GM19463 (cell line): Measurements from ENCODE around the gene DUSP21.
"Not testable (repeated sequence)": the region's sequence is repeated elsewhere in the genome, so short reads cannot be mapped to it uniquely, and the experiment has no call there.

Experiments
- ATAC-seq: cut with Tn5 transposase; IDR thresholded peaks from one replicate; pipeline ENCODE4 v1.9.1; 2021; ENCODE audit warnings: mild to moderate bottlenecking, moderate library complexity; ENCODE audit not compliant: unreplicated experiment

The DUSP21 gene

GRCh38 chrX:44875185-44875489 lies 31.3 kb downstream of the DUSP21 start:
- no peak for ATAC-seq

DNA sequence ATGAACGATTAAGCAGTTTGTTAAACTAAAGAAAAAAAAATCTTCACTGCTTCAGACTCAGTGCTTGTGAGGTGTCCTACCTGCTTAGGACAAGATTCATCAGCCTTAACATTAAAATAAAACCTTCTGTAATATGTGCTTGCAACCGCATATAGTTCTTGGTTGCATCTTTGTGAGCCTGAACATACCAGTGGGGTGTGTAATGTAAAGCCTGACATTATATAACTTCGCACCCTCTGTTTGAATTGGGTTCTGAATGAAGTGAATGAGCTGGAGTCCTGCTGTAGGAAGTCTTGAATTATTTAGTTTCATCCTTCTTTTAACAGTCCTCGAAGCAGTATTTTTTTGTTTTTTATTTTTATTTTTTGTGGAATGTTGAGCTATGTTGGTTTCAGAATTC lies 32.3 kb downstream of the DUSP21 start:
- ATAC-seq = no peak

GRCh38 chrX:44876767-44877166 lies 32.9 kb downstream of the DUSP21 start:
- no peak for ATAC-seq

- ATAC-seq = no peak
Observed at GRCh38 chrX:44878780-44879179, 35.0 kb downstream of the DUSP21 start.

DNA sequence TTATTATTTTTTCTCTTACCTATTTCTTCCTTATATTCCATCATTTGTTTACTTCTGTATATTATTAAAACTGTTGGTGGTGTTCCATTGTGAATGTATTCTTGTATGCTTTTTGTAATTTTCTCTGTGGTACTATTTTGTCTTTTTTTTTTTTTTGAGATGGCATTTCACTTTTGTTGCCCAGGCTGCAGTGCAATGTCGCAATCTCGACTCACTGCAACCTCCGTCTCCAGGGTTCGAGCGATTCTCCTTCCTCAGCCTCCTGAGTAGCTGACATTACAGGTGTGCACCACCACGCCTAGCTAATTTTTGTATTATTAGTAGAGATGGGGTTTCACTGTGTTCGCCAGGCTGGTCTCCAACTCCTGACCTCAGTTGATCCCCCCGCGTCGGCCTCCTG lies 37.7 kb downstream of the DUSP21 start:
- no peak for ATAC-seq

DNA sequence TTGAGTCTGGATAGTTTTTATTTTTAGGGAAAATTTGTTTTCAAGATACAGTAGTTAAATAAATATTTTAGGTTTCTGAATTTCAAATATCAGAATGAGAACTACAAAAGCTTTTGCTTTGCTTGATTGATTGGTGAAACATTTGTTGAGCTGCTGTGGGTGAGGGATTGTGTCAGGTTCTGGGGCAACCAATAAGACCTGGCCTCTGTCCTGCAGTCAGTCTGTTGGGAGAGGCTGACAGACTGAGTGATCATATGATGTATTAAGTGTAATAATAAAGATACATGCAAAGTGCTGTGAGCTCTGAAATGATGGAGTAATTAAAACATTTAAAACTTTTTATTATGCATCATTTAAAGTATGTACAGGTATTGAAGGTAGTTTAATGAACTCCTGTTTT lies 38.8 kb downstream of the DUSP21 start:
- no peak for ATAC-seq

DNA sequence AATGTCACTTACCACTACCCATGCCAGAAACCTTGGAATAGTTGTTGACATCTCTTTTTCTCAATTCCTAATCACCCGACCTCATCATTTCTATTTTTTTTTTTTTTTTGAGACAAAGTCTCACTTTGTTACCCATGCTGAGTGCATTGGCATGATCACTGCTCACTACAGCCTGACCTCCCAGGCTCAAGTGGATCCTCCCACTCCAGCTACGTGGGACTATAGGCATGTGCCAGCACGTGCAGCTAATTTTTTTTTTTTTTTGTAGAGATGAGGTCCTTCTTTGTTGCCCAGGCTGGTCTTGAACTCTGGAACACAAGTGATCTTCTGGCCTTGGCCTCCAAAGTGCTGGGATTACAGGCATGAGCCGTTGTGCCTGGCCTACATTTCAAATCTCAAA lies 41.1 kb downstream of the DUSP21 start:
- no peak for ATAC-seq

GRCh38 chrX:44889824-44890223 lies 46.0 kb downstream of the DUSP21 start:
- no peak for ATAC-seq

DNA sequence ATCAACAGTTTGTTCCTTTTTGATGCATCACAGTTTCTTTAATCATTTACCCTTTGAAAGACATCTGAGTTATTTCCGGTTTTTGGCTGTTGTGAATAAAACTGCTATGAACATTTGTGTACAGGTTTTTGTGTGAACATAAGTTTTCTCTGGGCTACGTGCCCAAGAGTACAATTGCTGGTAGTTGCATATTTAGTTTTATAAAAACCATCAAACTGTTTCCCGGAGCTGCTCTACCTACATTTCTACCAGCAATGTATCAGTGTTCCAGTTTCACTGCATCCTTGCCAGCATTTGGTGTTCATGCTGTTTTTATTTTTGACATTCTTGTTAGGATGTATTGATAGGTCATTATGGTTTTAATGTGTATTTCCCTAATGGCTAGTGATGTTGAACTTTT lies 46.4 kb downstream of the DUSP21 start:
- ATAC-seq = no peak

GRCh38 chrX:44890687-44891086 lies 46.9 kb downstream of the DUSP21 start:
- not testable (repeated sequence) for ATAC-seq

DNA sequence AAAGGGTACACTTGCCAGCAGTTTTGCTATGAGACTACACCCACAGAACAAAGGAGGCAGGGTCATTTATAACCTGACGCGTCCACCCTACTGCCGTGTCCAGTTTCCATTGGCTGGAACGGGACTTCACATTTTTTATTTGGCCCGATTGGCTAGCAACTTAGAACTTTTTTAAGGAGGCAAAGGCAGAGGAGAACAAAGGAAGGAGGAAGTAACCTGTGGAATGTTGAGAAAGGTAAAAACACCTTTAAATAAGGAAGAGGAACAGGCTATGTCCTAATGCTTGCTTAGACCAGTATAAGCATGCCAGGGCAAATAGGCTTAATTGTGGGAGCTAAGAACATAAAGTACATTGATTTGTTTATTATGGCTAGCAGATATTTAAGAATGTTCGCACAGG lies 47.8 kb downstream of the DUSP21 start:
- no peak for ATAC-seq
